T1000 (cell line): ENCODE results near the gene PACSIN2.
"Not testable (repeated sequence)": the region's sequence is repeated elsewhere in the genome, so short reads cannot be mapped to it uniquely, and the experiment has no call there.

Experiments
- DNase-seq: peaks from one replicate; lab custom pipeline; 2025; ENCODE audit warnings: mixed read lengths; lab: John Stamatoyannopoulos, UW

Gene PACSIN2

GRCh38 chr22:43012390-43012789 is 2.6 kb downstream of the PACSIN2 start:
- no peak for DNase-seq

GRCh38 chr22:43011079-43011478 is 3.9 kb downstream of the PACSIN2 start:
- DNase-seq = no peak

GRCh38 chr22:43009444-43009843 is 5.5 kb downstream of the PACSIN2 start:
- DNase-seq = no peak

- no peak for DNase-seq
Measured at GRCh38 chr22:43008921-43009320, 6.0 kb downstream of the PACSIN2 start.

- DNase-seq = no peak
Measured at GRCh38 chr22:43008509-43008908, 6.4 kb downstream of the PACSIN2 start.

- DNase-seq = no peak
Measured at GRCh38 chr22:43007519-43008102, 7.3 kb downstream of the PACSIN2 start.

GRCh38 chr22:43006753-43007152 is 8.2 kb downstream of the PACSIN2 start:
- no peak for DNase-seq

- no peak for DNase-seq
Measured at GRCh38 chr22:43006016-43006505, 8.9 kb downstream of the PACSIN2 start.

- DNase-seq = no peak
Measured at GRCh38 chr22:43005106-43005505, 9.8 kb downstream of the PACSIN2 start.

GRCh38 chr22:43004362-43005035 is 10.4 kb downstream of the PACSIN2 start:
- DNase-seq = no peak

GRCh38 chr22:43002202-43002586 is 12.8 kb downstream of the PACSIN2 start:
- no peak for DNase-seq

- DNase-seq = no peak
Measured at GRCh38 chr22:43001271-43002201, 13.4 kb downstream of the PACSIN2 start.

GRCh38 chr22:43000441-43001175 is 14.3 kb downstream of the PACSIN2 start:
- DNase-seq = no peak

- DNase-seq = no peak
Measured at GRCh38 chr22:42997582-42998090, 17.3 kb downstream of the PACSIN2 start.

GRCh38 chr22:42996646-42997365 is 18.1 kb downstream of the PACSIN2 start:
- DNase-seq = no peak

- DNase-seq = not testable (repeated sequence)
Measured at GRCh38 chr22:42995654-42996053, 19.3 kb downstream of the PACSIN2 start.

GRCh38 chr22:42994917-42995562 is 19.9 kb downstream of the PACSIN2 start:
- DNase-seq = no peak

GRCh38 chr22:42994276-42994916 is 20.6 kb downstream of the PACSIN2 start:
- DNase-seq = no peak

GRCh38 chr22:42993651-42994275 is 21.2 kb downstream of the PACSIN2 start:
- no peak for DNase-seq
